Stimulated activated CD4-positive, alpha-beta T cell treated with anti-CD3 and anti-CD28 coated beads, Interleukin-2, amount 100 ng/mL, for 24 hours (primary cell): Measurements from ENCODE around the gene LTBR.

ENCODE experiments used
- DNase-seq, 2 donors: peaks; one replicate each; pipeline ENCODE4 v3.0.0-alpha.2; 2020

Gene LTBR

GRCh38 chr12:6386038-6386437 is 2.1 kb downstream of the LTBR start:
- no peak for DNase-seq

GRCh38 chr12:6386491-6386890 is 2.5 kb downstream of the LTBR start:
- no peak for DNase-seq

- DNase-seq = no peak
Observed at GRCh38 chr12:6387541-6387940, 3.6 kb downstream of the LTBR start.

- no peak for DNase-seq
Observed at GRCh38 chr12:6390084-6390799, 6.3 kb downstream of the LTBR start.

- no peak for DNase-seq
Observed at GRCh38 chr12:6391013-6391412, 7.1 kb downstream of the LTBR start.

GRCh38 chr12:6392504-6392903 is 8.5 kb downstream of the LTBR start:
- no peak for DNase-seq

GRCh38 chr12:6393109-6393508 is 9.1 kb downstream of the LTBR start:
- DNase-seq = no peak

- no peak for DNase-seq
Observed at GRCh38 chr12:6394398-6394797, 10.4 kb downstream of the LTBR start.

GRCh38 chr12:6396031-6396430 is 12.1 kb downstream of the LTBR start:
- DNase-seq = no peak

- DNase-seq = no peak
Observed at GRCh38 chr12:6399884-6400644, 16.1 kb downstream of the LTBR start.

- DNase-seq = no peak
Observed at GRCh38 chr12:6404390-6404789, 20.4 kb downstream of the LTBR start.

- DNase-seq = no peak
Observed at GRCh38 chr12:6405963-6406362, 22.0 kb downstream of the LTBR start.

- DNase-seq = no peak
Observed at GRCh38 chr12:6407236-6407954, 23.4 kb downstream of the LTBR start.

- DNase-seq = no peak
Observed at GRCh38 chr12:6416596-6416995, 32.6 kb downstream of the LTBR start.

- no peak for DNase-seq
Observed at GRCh38 chr12:6418796-6419195, 34.8 kb downstream of the LTBR start.

- no peak for DNase-seq
Observed at GRCh38 chr12:6420364-6420763, 36.4 kb downstream of the LTBR start.

GRCh38 chr12:6423267-6424007 is 39.5 kb downstream of the LTBR start:
- peak; percentile 71 to 74 for DNase-seq

GRCh38 chr12:6424008-6424347 is 40.0 kb downstream of the LTBR start:
- no peak for DNase-seq

- DNase-seq = no peak
Observed at GRCh38 chr12:6424866-6425265, 40.9 kb downstream of the LTBR start.

GRCh38 chr12:6425590-6426531 is 41.9 kb downstream of the LTBR start:
- DNase-seq = peak; percentile 39 to 42

GRCh38 chr12:6426882-6427671 is 43.1 kb downstream of the LTBR start:
- DNase-seq = peak; percentile 93
